ENCODE results near the gene NNAT.

The NNAT gene

GRCh38 chr20:37567671-37568588, 46.9 kb downstream of the NNAT start:
- DNase-seq: no peak

GRCh38 chr20:37570419-37570818, 49.4 kb downstream of the NNAT start:
- DNase-seq: no peak

- no peak for DNase-seq
Measured at GRCh38 chr20:37571033-37571432, 50.0 kb downstream of the NNAT start.

Measured in activated gamma-delta T cell (primary cell).